ENCODE measurements around the gene ANKRD12. TPM values are rescaled to one million over a fixed set of nuclear protein-coding genes. Genes with fewer than 3 reads are reported as not detected.
"Not testable (repeated sequence)": the region's sequence is repeated elsewhere in the genome, so short reads cannot be mapped to it uniquely, and the experiment has no call there.

ANKRD12 gene
- total RNA-seq, 6 experiments from 2014 or later = 12.3 to 38.7 (median 21.4) TPM

GRCh38 chr18:9160014-9160413, 23.4 kb downstream of the ANKRD12 start:
- WGBS (ENCODE audit: insufficient coverage, low coverage, low lambda C conversion rate, missing lambda C conversion rate) = 80% methylated on average over 1 of the region's 4 CpGs
- Histone ChIP-seq H3K27me3 (no peaks in the 10 kb centered on the region), H3K4me3 (no peak overlapping the region), H3K9me3 (no peaks in the 10 kb centered on the region), H3K4me1 (peaks cover 0 to 3% (median 0%) of the 10 kb centered on the region in 4 donors), H3K27ac (no peak overlapping the region), H3K36me3 (no peaks in the 10 kb centered on the region)
- DNase-seq (no peak), ATAC-seq (no peak)
- no peak for TF ChIP-seq POLR2A (IDR thresholded peaks at IDR 0.05)
- no peak for TF ChIP-seq CTCF (IDR thresholded peaks at IDR 0.05)
- intact Hi-C loops (cut with DNase I) = no loop called here

- 100% methylated on average over 4 of the region's 4 CpGs for WGBS (ENCODE audit: insufficient coverage, low coverage, low lambda C conversion rate, missing lambda C conversion rate)
- ATAC-seq; H3K9me3 ChIP-seq; intact Hi-C loops (cut with DNase I); H3K36me3 ChIP-seq; H3K27me3 ChIP-seq; H3K27ac ChIP-seq; H3K4me3 ChIP-seq; H3K4me1 ChIP-seq; DNase-seq: not testable (repeated sequence)
Observed at GRCh38 chr18:9162663-9163062, 26.1 kb downstream of the ANKRD12 start.

GRCh38 chr18:9164149-9164548, 27.6 kb downstream of the ANKRD12 start:
- intact Hi-C loops (cut with DNase I); ATAC-seq; H3K36me3 ChIP-seq; H3K4me1 ChIP-seq; H3K27ac ChIP-seq; H3K9me3 ChIP-seq; H3K4me3 ChIP-seq; DNase-seq; H3K27me3 ChIP-seq: not testable (repeated sequence)

GRCh38 chr18:9165883-9166282, 29.3 kb downstream of the ANKRD12 start:
- H3K4me3 ChIP-seq; DNase-seq; H3K9me3 ChIP-seq; ATAC-seq; H3K27me3 ChIP-seq; H3K4me1 ChIP-seq; H3K27ac ChIP-seq; H3K36me3 ChIP-seq; intact Hi-C loops (cut with DNase I): not testable (repeated sequence)
- WGBS (ENCODE audit: insufficient coverage, low coverage, low lambda C conversion rate, missing lambda C conversion rate) = 80% methylated on average over 2 of the region's 3 CpGs

- intact Hi-C loops (cut with DNase I); H3K27me3 ChIP-seq; ATAC-seq; H3K27ac ChIP-seq; DNase-seq; H3K4me3 ChIP-seq; H3K9me3 ChIP-seq; H3K4me1 ChIP-seq; H3K36me3 ChIP-seq: not testable (repeated sequence)
- WGBS (ENCODE audit: insufficient coverage, low coverage, low lambda C conversion rate, missing lambda C conversion rate) = 67% methylated on average over 3 of the region's 3 CpGs
Observed at GRCh38 chr18:9169515-9169914, 32.9 kb downstream of the ANKRD12 start.

GRCh38 chr18:9171919-9172318, 35.3 kb downstream of the ANKRD12 start:
- ATAC-seq; intact Hi-C loops (cut with DNase I); H3K4me1 ChIP-seq; H3K36me3 ChIP-seq; H3K27ac ChIP-seq; H3K9me3 ChIP-seq; H3K4me3 ChIP-seq; DNase-seq; H3K27me3 ChIP-seq: not testable (repeated sequence)
- WGBS (ENCODE audit: insufficient coverage, low coverage, low lambda C conversion rate, missing lambda C conversion rate) = 100% methylated on average over 1 of the region's 3 CpGs

- no peak overlapping the region for H3K27ac ChIP-seq
- no peak overlapping the region for H3K4me3 ChIP-seq
- H3K27me3 ChIP-seq = no peaks in the 10 kb centered on the region
- WGBS (ENCODE audit: insufficient coverage, low coverage, low lambda C conversion rate, missing lambda C conversion rate) = 78% methylated on average over 4 of the region's 4 CpGs
- ATAC-seq (peak in 2 of 4 donors; percentile 29 to 45), DNase-seq (no peak)
- TF ChIP-seq CTCF (IDR thresholded peaks at IDR 0.05) (no peak), POLR2A (IDR thresholded peaks at IDR 0.05) (no peak)
- no peaks in the 10 kb centered on the region for H3K9me3 ChIP-seq
- no peaks in the 10 kb centered on the region for H3K4me1 ChIP-seq
- intact Hi-C loops (cut with DNase I) = no loop called here
- H3K36me3 ChIP-seq = no peaks in the 10 kb centered on the region
Observed at GRCh38 chr18:9172506-9173127, 36.0 kb downstream of the ANKRD12 start.
